ENCODE data around the gene SLX9. TPM values are rescaled to one million over a fixed set of nuclear protein-coding genes. Genes with fewer than 3 reads are reported as not detected.

SLX9 gene
- total RNA-seq, 1 experiment from 2014 or later: 77.2 TPM

DNA sequence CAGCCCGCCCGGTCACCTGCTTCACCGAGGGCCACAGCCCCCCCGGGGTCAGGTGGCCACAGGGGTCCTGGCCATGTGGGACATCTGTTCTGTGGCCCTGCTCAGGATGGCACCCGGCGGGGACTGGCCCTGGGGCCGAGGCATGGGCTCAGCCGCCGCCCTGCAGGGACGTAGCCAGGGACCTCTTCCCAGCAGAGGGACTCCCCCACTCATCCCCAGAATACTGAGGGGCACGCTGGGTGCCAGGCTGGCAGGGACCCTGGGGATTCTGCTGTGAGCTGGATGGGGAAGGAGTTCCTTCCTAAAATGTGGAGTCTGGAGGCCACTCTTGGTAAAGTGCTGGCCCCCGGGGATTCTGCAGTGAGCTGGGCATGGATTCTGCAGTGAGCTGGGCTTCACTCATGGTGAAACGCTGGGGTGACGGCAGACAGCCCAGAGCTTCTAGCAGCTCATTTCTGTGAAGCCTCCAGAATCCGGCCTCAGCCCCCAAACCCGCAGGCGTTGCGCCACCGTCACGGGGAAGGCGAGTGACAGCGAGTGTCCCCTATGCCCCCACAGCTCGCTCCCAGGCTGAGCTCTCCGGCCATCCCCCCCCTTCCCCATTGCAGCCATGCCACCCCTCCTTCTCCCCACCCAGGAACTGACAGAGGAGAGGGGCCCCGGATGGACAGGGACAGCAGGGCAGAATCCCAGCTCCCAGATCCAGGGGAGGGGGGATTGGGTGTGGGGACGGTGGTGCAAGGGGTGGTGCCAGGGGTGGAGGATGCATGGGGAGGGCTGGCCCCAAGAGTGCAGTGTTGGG lies 20.5 kb upstream of the SLX9 start:
- no peaks in the 10 kb centered on the region; the same call in none of the 2 replicates for H3K27me3 Mint-ChIP-seq (ENCODE audit: low read depth)
- no peak for ATAC-seq

DNA sequence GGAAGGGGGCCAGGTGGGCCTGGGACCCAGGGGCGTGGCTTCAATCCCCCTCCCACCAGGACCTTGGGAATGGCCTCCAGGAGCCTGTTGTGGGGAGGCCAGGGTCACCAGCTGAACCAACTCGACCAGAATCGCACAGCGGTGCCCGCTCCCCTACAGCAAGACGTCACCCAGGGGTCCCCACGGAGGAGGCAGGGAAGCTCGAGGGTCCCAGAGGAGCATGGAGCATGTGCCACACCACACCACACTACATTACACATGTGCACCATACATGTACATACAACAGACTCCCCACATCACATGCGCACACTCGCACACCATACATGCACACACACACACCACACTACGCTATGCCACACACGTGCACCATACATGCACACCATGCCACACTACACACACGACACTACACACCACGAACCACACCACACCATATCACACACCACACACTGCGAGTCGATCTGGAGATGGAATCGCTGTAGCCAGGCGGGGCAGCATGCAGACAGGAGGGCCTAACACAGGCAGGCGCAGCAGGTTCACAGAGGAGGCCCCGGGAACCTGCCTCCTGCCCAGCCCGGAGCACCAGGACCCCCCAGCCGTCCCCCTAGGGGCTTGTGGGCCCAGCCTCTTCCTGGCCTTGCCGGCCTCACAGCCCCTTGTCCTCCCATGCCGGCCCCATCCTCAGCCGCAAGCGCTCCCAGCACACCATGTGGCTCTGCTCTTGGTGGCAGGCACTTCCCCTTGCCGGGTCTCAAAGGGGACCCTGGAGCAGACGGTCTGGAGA lies 19.7 kb upstream of the SLX9 start:
- Mint-ChIP-seq H3K27me3 (ENCODE audit: low read depth) (no peaks in the 10 kb centered on the region; the same call in none of the 2 replicates), H3K36me3 (no peaks in the 10 kb centered on the region), H3K9me3 (no peaks in the 10 kb centered on the region), H3K4me1 (0 out of 2 replicates have a peak, but pooled peaks cover 4% of the 10 kb centered on the region), H3K27ac (no peak overlapping the region), H3K4me3 (no peak overlapping the region)
- DNase-seq (ENCODE audit: low spot score): no peak
- ChIA-PET POLR2A (no interaction called here), CTCF (interaction anchor here (1.5 kb wide), 1 partner anchor 13 kb away, joined by 3 read pairs; no protein-coding TSS in a partner anchor)
- no peak for TF ChIP-seq NFATC4 (CRISPR knock-in tag; IDR thresholded peaks at IDR 0.05)
- TF ChIP-seq ATF6 (CRISPR knock-in tag; IDR thresholded peaks at IDR 0.05): no peak
- no peak for TF ChIP-seq ZNF317 (CRISPR knock-in tag; IDR thresholded peaks at IDR 0.05; ENCODE audit: borderline replicate concordance, low read depth)
- TF ChIP-seq IRF1 (CRISPR knock-in tag; IDR thresholded peaks at IDR 0.05): no peak
- TF ChIP-seq, protein P1, sequence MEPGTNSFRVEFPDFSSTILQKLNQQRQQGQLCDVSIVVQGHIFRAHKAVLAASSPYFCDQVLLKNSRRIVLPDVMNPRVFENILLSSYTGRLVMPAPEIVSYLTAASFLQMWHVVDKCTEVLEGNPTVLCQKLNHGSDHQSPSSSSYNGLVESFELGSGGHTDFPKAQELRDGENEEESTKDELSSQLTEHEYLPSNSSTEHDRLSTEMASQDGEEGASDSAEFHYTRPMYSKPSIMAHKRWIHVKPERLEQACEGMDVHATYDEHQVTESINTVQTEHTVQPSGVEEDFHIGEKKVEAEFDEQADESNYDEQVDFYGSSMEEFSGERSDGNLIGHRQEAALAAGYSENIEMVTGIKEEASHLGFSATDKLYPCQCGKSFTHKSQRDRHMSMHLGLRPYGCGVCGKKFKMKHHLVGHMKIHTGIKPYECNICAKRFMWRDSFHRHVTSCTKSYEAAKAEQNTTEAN (CRISPR knock-in tag; IDR thresholded peaks at IDR 0.05): no peak
- TF ChIP-seq OVOL2 (CRISPR knock-in tag; IDR thresholded peaks at IDR 0.05; ENCODE audit: borderline replicate concordance): no peak
- no peak for TF ChIP-seq IRF2 (CRISPR knock-in tag; IDR thresholded peaks at IDR 0.05; ENCODE audit: borderline replicate concordance, low read depth)
- no peak for TF ChIP-seq ZNF138 (CRISPR knock-in tag; conservative IDR thresholded peaks at IDR 0.05)
- no peak for TF ChIP-seq SMAD4 (CRISPR knock-in tag; IDR thresholded peaks at IDR 0.05)
- TF ChIP-seq, protein P2, sequence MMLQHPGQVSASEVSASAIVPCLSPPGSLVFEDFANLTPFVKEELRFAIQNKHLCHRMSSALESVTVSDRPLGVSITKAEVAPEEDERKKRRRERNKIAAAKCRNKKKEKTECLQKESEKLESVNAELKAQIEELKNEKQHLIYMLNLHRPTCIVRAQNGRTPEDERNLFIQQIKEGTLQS (CRISPR knock-in tag; conservative IDR thresholded peaks at IDR 0.05): no peak
- TF ChIP-seq ZBTB21 (CRISPR knock-in tag; IDR thresholded peaks at IDR 0.05; ENCODE audit: borderline replicate concordance): no peak
- TF ChIP-seq NR2C2 (CRISPR knock-in tag; IDR thresholded peaks at IDR 0.05): no peak
- TF ChIP-seq, protein P3, sequence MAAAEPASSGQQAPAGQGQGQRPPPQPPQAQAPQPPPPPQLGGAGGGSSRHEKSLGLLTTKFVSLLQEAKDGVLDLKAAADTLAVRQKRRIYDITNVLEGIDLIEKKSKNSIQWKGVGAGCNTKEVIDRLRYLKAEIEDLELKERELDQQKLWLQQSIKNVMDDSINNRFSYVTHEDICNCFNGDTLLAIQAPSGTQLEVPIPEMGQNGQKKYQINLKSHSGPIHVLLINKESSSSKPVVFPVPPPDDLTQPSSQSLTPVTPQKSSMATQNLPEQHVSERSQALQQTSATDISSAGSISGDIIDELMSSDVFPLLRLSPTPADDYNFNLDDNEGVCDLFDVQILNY (CRISPR knock-in tag; IDR thresholded peaks at IDR 0.05): no peak
- TF ChIP-seq, protein P4, sequence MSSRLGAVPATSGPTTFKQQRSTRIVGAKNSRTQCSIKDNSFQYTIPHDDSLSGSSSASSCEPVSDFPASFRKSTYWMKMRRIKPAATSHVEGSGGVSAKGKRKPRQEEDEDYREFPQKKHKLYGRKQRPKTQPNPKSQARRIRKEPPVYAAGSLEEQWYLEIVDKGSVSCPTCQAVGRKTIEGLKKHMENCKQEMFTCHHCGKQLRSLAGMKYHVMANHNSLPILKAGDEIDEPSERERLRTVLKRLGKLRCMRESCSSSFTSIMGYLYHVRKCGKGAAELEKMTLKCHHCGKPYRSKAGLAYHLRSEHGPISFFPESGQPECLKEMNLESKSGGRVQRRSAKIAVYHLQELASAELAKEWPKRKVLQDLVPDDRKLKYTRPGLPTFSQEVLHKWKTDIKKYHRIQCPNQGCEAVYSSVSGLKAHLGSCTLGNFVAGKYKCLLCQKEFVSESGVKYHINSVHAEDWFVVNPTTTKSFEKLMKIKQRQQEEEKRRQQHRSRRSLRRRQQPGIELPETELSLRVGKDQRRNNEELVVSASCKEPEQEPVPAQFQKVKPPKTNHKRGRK (CRISPR knock-in tag; IDR thresholded peaks at IDR 0.05; ENCODE audit: borderline replicate concordance): no peak
- TF ChIP-seq NR3C1 (CRISPR knock-in tag; conservative IDR thresholded peaks at IDR 0.05; ENCODE audit: low read depth): no peak
- ATAC-seq: no peak

More for the DNA sequence above, 20.5 kb upstream of the SLX9 start:
- no peaks in the 10 kb centered on the region for H3K36me3 Mint-ChIP-seq
- 0 out of 2 replicates have a peak, but pooled peaks cover 4% of the 10 kb centered on the region for H3K4me1 Mint-ChIP-seq
- TF ChIP-seq PRRX2 (CRISPR knock-in tag; IDR thresholded peaks at IDR 0.05): no peak
- no peak overlapping the region for H3K4me3 Mint-ChIP-seq
- DNase-seq (ENCODE audit: low spot score): no peak
- ChIA-PET CTCF (interaction anchor here (0.6 to 1.0 kb wide), 2 partner anchors 27 to 31 kb away, joined by 3 to 5 read pairs; no protein-coding TSS in a partner anchor), POLR2A (no interaction called here)
- no peak overlapping the region for H3K27ac Mint-ChIP-seq
- no peaks in the 10 kb centered on the region for H3K9me3 Mint-ChIP-seq
